Spinal cord (tissue), 10 donors: Measurements from ENCODE around the gene MYO18B. TPM values are rescaled to one million over a fixed set of nuclear protein-coding genes. Genes with fewer than 3 reads are reported as not detected.

Experiments used
- DNase-seq, 6 donors: peaks; one replicate each; pipeline versions ENCODE4 v3.0.0 to v3.0.0-alpha.2; 2013 to 2015; ENCODE audit warnings: low spot score in 6 of 6, low read depth in 4 of 6
- H3K27ac ChIP-seq: one replicate; pipeline ENCODE4 v1.5.1; 2013; ENCODE audit warnings: low read depth, low read length, control low read depth
- H3K27me3 ChIP-seq: one replicate; pipeline ENCODE4 v1.6.1; 2013; ENCODE audit warnings: low read length; ENCODE audit not compliant: control insufficient read depth, insufficient read depth
- H3K36me3 ChIP-seq: one replicate; pipeline ENCODE4 v1.6.1; 2013; ENCODE audit warnings: low read length; ENCODE audit not compliant: control insufficient read depth, insufficient read depth
- H3K4me1 ChIP-seq: one replicate; pipeline ENCODE4 v1.6.1; 2013; ENCODE audit warnings: low read length; ENCODE audit not compliant: control insufficient read depth, insufficient read depth
- H3K4me3 ChIP-seq: one replicate; pipeline ENCODE4 v1.5.1; 2013; ENCODE audit warnings: low read depth, low read length, control low read depth
- H3K9me3 ChIP-seq: one replicate; pipeline ENCODE4 v1.6.1; 2013; ENCODE audit warnings: low read length; ENCODE audit not compliant: control insufficient read depth, insufficient read depth
- WGBS: methylation state at CpG from one replicate; pipeline ENCODE4 v1.1.5; 2013; ENCODE audit warnings: missing lambda C conversion rate; ENCODE audit not compliant: insufficient coverage; 5-methylcytosine and 5-hydroxymethylcytosine counted together
- polyA plus RNA-seq, 2 donors: library from polyadenylated mRNA; unstranded; fragments of 120-200 nt; gene quantifications; one replicate each; pipeline ENCODE4 v1.2.1, GENCODE V29; 2013; ENCODE audit not compliant: insufficient read length in 2 of 2
- total RNA-seq, 2 donors: library from RNA; depleted of rRNA in 1 of 2; stranded (reverse); fragments of 120-200 nt in 1 of 2; fragments of >200 nt in 1 of 2; gene quantifications; one replicate each; pipeline versions ENCODE4 v1.2.3 to v1.2.4, GENCODE V29; 2013 to 2014
- donor health status: healthy.

MYO18B gene
- total and polyA plus RNA-seq, 4 donors = 0.33 to 0.99 (median 0.74) TPM

- Histone ChIP-seq H3K27me3 (no peaks in the 10 kb centered on the region), H3K9me3 (peaks cover 5% of the 10 kb centered on the region), H3K4me3 (no peak overlapping the region), H3K4me1 (no peaks in the 10 kb centered on the region), H3K27ac (no peak overlapping the region), H3K36me3 (no peaks in the 10 kb centered on the region)
- 93% methylated on average over 3 of the region's 4 CpGs for WGBS
- DNase-seq = no peak
These were observed 23.8 kb downstream of the MYO18B start for GRCh38 chr22:25765801-25766200.

DNA sequence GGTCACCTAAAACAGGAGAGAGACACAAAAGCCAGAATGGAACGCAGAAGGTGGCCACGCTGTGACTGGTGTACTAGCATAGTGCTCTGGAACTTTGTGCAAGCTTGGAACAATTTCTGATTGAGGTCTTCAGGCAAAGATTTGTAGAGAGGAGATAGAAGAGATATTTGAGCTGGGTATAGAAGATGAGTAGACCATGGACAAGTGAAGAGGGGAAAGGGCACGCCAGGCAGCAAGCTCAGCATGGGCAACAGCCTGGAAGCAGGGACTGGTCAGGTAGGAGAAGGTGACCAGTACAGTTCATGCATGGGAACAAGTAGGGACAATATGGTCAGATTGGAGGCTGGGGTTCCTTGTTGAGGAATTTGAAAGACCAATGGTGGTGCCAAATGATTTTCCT is 24.4 kb downstream of the MYO18B start:
- H3K9me3 ChIP-seq = peaks cover 5% of the 10 kb centered on the region
- H3K36me3 ChIP-seq = no peaks in the 10 kb centered on the region
- WGBS = 91% methylated on average over 3 of the region's 3 CpGs

GRCh38 chr22:25770333-25770732 is 28.3 kb downstream of the MYO18B start:
- H3K36me3 ChIP-seq = no peaks in the 10 kb centered on the region
- no peak overlapping the region for H3K27ac ChIP-seq
- peaks cover 13% of the 10 kb centered on the region for H3K4me1 ChIP-seq
- peaks cover 5% of the 10 kb centered on the region for H3K9me3 ChIP-seq
- 96% methylated on average over 3 of the region's 4 CpGs for WGBS
- no peaks in the 10 kb centered on the region for H3K27me3 ChIP-seq
- no peak overlapping the region for H3K4me3 ChIP-seq
- DNase-seq = no peak

More for the DNA sequence above, 24.4 kb downstream of the MYO18B start:
- Histone ChIP-seq H3K27me3 (no peaks in the 10 kb centered on the region), H3K27ac (no peak overlapping the region), H3K4me1 (no peaks in the 10 kb centered on the region), H3K4me3 (no peak overlapping the region)
- no peak for DNase-seq

- H3K4me1 ChIP-seq = peaks cover 14% of the 10 kb centered on the region
- H3K27ac ChIP-seq = no peak overlapping the region
- no peaks in the 10 kb centered on the region for H3K36me3 ChIP-seq
These were observed 30.3 kb downstream of the MYO18B start for GRCh38 chr22:25772288-25772687.

DNA sequence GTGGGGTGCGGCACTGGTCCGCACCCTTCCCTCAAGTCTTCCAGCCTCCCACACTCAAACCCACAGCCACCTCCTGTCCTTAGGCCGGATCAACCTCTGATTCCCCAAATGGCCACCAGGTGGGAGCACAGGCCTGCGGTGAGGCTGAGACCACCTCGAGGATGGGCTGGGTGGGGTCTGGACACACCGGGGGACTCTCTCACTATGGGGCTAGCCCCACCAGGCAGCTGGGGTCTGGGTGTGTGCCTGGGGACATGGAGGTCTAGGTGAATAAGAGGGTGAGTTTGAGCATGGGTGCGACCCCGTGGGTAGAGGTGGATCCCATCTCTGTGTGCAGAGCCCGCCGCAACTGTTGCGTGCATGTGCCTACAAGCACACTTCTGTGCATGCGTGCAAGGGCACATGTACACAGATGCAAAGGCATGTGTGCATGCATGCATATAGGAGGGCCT is 32.6 kb downstream of the MYO18B start:
- Histone ChIP-seq H3K27me3 (no peaks in the 10 kb centered on the region), H3K4me1 (peaks cover 14% of the 10 kb centered on the region), H3K4me3 (no peak overlapping the region), H3K27ac (no peak overlapping the region), H3K9me3 (no peaks in the 10 kb centered on the region), H3K36me3 (no peaks in the 10 kb centered on the region)
- 64% methylated on average over 11 of the region's 12 CpGs for WGBS
- DNase-seq = peak in 2 of 6 donors; percentile 69 to 86

More at GRCh38 chr22:25772288-25772687, 30.3 kb downstream of the MYO18B start:
- H3K9me3 ChIP-seq = no peaks in the 10 kb centered on the region
- WGBS = 68% methylated on average over 5 of the region's 9 CpGs
- no peak overlapping the region for H3K4me3 ChIP-seq
- H3K27me3 ChIP-seq = no peaks in the 10 kb centered on the region
- no peak for DNase-seq

DNA sequence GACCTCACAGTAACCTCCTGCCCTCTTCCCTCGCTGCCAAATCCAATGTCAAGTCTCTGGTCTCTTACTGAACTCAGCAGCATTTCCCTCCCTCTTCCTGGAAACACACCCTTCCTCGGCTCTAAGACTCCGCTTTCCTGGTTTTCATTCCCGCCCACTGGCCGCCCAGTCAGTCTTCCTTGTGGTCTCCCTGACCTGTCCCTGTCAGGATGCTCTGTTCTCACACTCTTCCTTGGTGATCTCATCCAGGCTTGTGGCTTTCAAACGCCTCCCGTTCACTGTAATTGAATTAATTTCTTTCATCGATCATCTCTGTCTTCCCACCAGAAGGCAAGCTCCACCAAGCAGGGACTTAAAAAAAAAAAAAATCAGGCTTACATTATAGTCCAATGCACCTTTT is 33.5 kb downstream of the MYO18B start:
- peak in 1 of 6 donors; percentile 65 for DNase-seq
- no peak overlapping the region for H3K4me3 ChIP-seq
- H3K36me3 ChIP-seq = no peaks in the 10 kb centered on the region
- 49% methylated on average over 6 of the region's 8 CpGs for WGBS
- H3K4me1 ChIP-seq = peaks cover 22% of the 10 kb centered on the region
- H3K27me3 ChIP-seq = no peaks in the 10 kb centered on the region
- no peaks in the 10 kb centered on the region for H3K9me3 ChIP-seq
- H3K27ac ChIP-seq = no peak overlapping the region

DNA sequence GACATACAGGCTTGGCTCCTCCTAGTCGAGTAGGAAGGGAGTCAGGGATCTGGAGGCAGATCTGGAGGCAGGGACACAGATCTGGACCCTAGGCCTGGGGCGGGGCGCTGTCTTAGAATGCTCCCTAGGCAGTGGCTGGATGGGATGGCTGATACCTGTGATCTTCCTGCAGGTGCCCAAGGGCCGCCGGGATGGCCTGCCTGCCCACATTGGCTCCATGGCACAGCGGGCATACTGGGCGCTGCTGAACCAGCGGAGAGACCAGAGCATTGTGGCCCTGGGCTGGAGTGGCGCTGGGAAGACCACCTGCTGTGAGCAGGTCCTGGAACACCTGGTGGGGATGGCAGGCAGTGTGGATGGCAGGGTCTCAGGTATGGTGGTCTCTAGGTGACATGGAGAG is 35.4 kb downstream of the MYO18B start:
- WGBS = 97% methylated on average over 9 of the region's 9 CpGs
- Histone ChIP-seq H3K4me1 (peaks cover 22% of the 10 kb centered on the region), H3K9me3 (no peaks in the 10 kb centered on the region), H3K36me3 (no peaks in the 10 kb centered on the region), H3K4me3 (no peak overlapping the region), H3K27me3 (no peaks in the 10 kb centered on the region), H3K27ac (no peak overlapping the region)
- DNase-seq = no peak

GRCh38 chr22:25777870-25778269 is 35.9 kb downstream of the MYO18B start:
- no peaks in the 10 kb centered on the region for H3K27me3 ChIP-seq
- no peak overlapping the region for H3K4me3 ChIP-seq
- H3K4me1 ChIP-seq = peaks cover 20% of the 10 kb centered on the region
- H3K9me3 ChIP-seq = no peaks in the 10 kb centered on the region
- H3K36me3 ChIP-seq = no peaks in the 10 kb centered on the region
- WGBS = 62% methylated on average over 5 of the region's 8 CpGs
- peak in 2 of 6 donors; percentile 58 to 80 for DNase-seq
- H3K27ac ChIP-seq = no peak overlapping the region

DNA sequence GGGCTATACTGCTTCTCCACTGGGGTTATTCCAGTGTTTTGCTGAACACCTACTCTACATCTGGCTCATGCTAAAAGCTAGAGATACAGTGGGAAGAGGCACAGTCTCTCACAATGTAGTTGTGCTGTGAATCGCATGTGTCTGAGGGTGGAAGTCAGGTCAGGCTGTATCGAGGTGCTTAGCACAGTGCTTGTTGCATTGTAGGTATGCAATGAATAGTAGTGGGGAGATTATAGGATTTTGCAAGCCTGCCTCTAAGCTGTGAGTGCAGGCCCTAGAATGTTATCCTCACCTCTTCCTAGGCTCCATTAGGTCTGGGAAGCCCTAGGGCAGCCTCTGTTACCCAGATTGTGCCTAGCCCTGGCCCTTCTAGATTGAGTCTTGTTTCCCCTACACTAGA is 37.4 kb downstream of the MYO18B start:
- WGBS = 50% methylated on average over 2 of the region's 2 CpGs
- peaks cover 18% of the 10 kb centered on the region for H3K4me1 ChIP-seq
- no peaks in the 10 kb centered on the region for H3K27me3 ChIP-seq
- H3K27ac ChIP-seq = no peak overlapping the region
- H3K9me3 ChIP-seq = no peaks in the 10 kb centered on the region
- no peak overlapping the region for H3K4me3 ChIP-seq
- no peak for DNase-seq
- no peaks in the 10 kb centered on the region for H3K36me3 ChIP-seq

DNA sequence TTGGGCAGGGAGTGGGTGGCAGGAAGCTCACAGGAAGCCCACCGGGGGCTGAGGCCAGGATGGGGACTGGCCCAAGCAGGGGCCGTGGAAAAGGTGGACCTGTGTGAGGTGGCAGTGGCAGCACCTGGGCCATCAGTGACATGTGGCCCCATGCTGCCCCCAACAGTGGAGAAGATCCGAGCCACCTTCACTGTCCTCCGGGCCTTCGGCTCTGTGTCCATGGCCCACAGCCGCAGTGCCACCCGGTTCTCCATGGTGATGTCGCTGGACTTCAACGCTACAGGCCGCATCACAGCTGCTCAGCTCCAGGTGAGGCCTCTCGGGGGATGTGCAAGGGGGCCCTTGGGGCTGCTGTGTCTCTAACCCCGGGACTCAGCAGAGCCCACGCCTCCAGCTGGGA is 37.9 kb downstream of the MYO18B start:
- peaks cover 13% of the 10 kb centered on the region for H3K4me1 ChIP-seq
- H3K27me3 ChIP-seq = no peaks in the 10 kb centered on the region
- WGBS = 93% methylated on average over 13 of the region's 13 CpGs
- no peak overlapping the region for H3K27ac ChIP-seq
- H3K4me3 ChIP-seq = no peak overlapping the region
- DNase-seq = no peak
- H3K9me3 ChIP-seq = no peaks in the 10 kb centered on the region
- no peaks in the 10 kb centered on the region for H3K36me3 ChIP-seq
